HG03045 (cell line): ENCODE data around the gene TMEM45B.
"Not testable (repeated sequence)": the region's sequence is repeated elsewhere in the genome, so short reads cannot be mapped to it uniquely, and the experiment has no call there.

ENCODE experiments used
- ATAC-seq: cut with Tn5 transposase; IDR thresholded peaks from one replicate; pipeline ENCODE4 v1.9.1; 2021; ENCODE audit warnings: mild to moderate bottlenecking, moderate library complexity; ENCODE audit not compliant: unreplicated experiment

The TMEM45B gene

DNA sequence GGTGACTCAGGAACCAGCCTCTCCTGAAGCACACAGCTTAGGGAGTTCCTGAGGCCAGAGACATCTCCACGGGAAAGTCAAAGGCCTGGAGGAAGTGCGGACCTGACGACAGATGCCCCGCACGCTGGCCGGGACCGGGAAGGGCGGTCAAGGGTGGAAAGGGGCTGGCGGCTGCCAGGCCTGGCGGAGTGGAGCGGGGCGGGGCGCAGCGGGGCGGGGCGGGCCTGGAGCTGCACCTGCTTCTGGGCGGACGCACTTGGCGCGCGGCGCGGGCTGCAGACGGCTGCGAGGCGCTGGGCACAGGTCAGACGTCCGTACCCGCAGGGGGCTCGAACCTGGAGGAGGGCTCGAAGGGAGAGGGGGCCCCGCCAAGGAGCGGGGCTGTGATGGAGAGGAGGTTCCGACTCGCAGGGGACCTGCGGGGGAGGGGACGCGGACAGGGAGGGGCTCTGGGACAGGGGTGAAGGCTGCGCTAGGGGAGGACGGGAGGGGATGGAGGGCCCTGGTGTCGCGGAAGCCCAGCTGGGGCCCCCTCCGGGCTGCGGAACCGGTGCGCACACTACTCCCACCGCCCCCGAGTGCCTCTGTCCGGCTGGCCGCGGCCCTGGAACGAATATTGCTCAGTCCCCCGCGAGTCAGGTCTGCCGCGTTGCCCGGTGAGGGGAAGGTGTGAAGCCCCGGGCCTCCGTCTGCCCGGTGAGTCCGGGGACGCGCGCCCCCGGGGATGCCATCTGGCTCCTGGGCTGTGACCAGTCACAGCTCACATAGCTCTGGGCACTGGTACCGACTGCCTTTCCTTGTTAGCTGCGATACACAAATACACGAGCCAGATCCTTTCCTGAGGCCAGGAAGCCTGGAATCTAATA, at the start of gene TMEM45B:
TSS of gene TMEM45B (plus strand) at position 253 of the 866 bp plus-strand sequence. CDS start 36,635 bp downstream, outside the sequence.
- no peak for ATAC-seq

DNA sequence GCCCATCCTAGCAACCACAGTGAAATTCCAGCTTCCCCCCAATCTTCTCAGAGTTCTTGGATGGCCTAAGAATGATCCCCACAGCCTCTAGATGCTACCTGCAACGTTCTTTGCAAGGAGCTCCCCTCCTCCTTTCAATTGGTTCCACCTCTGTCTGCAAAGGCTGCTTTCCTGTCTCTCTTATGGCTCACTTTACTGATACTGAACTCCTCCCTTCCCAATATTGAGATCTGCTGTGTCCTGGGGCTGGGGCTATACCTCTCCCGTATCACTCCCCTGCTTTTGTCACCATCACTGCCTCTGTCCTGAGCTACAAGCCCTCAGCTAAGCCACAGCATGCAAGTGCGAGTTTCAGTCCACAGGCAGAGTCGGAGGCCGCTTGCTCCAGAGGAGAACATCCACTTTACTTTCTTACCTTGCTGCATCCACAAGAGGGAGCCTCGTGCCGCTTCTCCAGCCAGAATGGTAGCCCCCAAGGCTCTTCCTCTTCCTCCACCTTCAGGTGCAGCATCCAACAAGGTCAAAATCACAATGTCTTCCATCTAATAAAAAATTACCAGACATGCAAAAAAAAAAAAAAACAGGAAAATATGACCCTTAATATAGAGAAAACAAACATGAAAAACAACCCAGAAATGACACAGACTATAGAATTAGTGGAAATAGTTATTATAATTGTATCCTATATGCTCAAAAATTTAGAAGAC, 48.6 kb upstream of the TMEM45B start:
- no peak for ATAC-seq

DNA sequence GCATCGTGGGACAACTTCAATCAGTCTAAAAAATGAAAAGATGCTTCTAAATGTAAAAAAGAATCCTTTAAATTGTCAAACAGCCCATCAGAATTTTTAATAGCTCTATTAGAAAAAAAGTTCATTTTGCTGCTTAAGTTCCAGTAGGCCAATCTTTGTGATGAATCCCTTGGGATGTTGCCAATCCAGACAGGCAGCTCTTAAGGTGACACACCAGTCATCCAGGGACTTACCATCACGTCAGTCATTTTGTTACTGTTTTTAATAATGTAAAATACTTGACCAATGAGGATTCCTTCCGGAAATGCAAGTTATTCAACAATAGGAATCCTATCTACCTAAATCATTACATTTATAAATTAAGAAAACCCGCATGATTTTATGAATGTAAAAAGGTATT, 47.8 kb upstream of the TMEM45B start:
- no peak for ATAC-seq

DNA sequence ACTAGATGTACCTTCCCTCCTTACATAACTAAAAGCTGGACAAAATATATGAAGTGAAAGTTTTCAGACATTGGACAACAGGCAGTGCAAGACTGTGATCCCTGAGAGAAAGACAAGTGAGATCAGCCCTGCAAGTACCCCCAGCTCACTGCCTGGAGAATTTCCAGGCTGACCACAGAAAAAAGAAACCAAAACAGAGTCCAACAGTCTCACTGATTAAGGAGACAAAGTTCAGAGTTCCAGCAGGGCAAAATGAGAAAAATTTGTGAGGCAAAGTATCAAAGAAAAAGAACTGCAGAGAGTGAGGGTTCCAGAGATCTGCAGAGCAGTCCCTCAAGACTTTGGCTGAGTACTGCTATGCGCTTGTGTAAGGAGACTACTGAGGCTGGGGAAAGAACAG, 47.3 kb upstream of the TMEM45B start:
- no peak for ATAC-seq

DNA sequence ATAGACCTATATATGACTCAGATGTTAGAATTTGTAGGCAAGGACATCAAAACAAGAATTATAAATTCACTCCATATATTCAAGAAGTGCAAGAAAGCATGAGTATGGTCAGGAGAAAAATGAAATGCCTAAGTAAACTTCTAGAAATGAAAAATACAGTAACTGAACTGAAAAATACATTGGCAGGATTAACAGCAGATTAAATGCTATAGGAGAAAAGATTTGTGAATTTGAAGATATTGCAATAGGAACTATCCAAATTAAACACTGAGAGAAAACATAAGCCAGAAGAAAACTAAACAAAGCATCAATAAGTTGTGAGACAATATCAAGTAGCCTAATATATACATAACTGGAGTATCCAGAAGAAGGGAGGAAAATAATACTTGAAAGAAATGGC, 46.6 kb upstream of the TMEM45B start:
- ATAC-seq = no peak

DNA sequence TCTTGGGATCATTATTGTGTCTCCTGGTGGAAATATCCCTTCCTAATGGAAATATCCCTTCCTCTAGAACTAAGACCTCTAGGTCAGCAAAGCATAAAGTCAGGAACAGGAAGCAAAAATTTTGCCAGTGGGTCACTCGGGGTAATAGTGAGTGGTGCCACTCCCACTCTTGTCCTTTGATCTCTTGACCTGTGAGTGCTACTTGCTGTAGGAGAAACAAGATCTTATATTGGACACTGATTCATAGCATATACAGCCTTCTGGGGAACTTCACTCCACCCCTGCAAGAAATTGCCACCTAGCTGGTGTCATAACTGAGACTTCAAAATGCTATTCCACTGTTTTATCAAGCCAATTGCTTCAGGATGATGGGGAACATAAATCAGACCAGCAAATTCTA, 44.7 kb upstream of the TMEM45B start:
- no peak for ATAC-seq

DNA sequence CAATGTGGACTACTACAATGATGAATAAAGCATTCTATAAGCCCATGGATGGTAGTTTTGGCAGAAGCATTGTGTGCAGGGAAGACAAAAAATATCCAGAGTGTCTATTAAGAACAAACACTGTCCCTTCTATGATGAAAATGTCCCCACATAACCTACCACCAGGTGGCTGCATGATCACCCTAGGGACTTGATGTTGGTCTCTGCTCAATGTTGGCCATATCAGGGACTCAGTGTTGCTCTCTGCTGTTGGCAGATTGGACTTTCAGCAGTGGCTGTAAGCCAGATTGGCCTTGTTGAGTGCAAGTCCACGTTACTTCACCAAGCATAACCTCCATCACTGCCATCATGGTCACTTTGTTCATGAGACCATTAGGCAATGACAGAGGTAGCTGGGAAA, 44.2 kb upstream of the TMEM45B start:
- ATAC-seq = not testable (repeated sequence)

DNA sequence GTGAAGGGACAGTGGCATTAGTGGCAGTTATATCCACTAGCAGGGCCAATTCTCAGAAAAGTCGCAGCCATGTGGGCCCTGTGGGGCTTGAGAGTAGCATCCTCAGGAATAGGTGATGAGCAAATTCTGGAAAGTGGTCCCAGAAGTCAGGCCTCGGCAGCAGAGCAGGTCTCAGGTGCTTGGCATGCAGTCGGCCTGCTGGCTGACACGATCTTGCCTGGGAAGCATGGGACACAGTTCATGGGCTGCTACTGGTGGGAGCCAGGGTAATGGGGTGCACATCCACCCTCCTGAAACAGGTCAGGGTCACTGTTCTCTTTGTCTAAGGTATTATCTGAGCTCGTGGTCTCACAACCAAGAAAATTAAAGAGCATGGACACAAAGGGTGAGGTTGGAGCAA, 36.8 kb upstream of the TMEM45B start:
- ATAC-seq = no peak

DNA sequence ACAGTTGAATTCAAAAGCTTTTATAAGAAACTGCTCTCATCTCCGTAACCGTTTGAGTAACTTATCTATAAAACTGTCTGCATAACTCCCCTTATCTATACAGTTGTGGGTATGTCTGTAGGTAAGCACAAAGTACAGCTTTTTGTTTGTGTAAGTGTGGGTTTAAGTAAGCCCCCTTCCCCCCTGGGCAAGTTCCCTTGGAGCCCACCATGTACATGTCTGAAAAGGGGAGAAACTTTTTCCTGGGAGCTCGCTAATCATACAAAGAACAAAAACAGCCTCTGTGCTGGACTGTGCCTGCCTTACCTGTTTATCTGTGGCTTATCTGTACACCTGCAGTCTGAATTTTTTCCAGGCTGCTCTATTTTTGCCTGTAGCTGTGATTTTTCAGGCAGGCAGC, 36.3 kb upstream of the TMEM45B start:
- ATAC-seq = no peak

DNA sequence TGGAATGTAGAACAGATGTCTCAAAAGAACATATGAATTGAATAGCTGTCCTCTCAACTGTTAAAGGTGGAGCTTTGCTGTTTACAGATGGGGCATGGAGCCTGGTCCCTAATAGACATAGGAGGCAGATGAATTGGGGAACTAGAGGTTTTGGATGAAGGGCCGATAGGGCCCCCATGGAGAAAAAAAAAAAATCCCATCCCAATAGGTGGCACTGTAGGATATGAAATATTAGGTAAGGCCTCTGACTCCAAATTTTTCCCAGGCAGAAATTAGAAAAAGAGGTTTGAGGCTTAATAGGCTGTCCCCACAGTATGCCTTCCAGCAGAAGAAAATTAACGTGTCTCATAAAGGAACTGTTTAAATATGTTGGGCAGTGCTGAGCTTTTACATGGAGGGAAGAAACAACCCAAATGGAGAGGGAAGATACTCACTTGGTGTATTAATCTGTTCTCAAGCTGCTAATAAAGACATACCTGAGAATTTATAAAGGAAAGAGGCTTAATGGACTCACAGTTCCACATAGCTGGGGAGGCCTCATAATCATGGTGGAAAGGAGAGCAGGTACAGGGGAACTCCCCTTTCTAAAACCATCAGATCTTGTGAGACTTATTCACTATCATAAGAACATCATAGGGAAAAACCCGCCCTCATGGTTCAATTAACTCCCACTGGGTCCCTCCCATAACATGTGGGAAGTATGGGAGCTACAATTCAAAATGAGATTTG, 30.1 kb upstream of the TMEM45B start:
- ATAC-seq = no peak

DNA sequence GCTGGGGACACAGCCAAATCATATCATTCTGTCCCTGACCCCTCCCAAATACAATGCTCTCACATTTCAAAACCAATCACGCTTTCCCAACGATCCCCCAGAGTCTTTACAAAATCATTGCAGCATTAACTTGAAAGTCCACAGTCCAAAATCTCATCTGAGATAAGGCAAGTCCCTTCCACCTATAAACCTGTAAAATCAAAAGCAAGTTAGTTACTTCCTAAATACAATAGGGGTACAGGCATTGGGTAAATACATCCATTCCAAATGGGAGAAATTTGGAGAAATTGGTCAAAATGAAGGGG, 29.6 kb upstream of the TMEM45B start:
- not testable (repeated sequence) for ATAC-seq

DNA sequence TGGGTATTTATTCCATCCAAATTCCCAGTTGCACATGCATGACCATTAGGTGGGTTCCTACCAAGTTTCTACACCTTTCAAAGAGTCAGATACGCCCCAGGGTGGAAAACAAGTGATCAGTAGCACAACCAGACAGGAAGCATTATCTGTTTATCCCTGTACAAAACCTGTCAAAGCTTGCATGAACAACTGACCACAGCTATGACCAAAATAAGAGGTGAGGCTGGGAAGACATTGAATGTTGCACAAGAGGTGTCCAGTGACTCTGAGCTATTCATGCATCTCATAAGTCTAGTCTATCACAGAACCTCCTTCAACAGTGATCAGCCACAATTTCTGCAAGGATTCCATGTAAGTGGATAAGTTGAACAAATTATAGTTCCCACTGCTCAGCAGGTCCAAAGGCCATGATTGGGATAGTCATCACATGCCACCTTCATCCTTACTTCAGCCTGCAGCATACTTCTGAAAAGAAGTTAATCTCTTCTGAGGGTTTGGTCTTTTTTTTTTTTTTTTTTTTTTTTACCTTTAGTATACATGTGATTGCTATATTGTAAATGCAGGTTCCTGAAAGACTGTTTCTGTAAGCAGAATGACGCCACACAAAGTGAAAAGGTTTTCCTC, 28.0 kb upstream of the TMEM45B start:
- ATAC-seq = no peak

DNA sequence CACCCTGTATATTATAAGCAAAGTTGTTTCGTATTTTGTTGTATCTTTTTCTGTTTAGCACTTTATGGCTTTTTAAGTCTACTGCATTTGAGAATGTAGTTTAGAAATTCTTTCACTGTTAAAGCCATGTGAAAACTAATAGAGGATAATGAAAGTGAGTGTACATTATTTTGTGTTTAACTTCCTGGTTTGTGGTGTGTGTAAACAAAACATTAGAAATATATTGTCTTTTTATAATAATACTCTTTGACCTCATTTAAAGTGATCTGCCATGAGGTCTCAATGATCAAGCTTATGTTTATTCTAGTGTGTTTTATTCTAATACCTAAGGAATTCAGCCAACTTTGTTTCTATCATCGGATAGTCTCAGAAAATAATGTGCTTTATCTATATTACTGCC, 27.4 kb upstream of the TMEM45B start:
- ATAC-seq = no peak

DNA sequence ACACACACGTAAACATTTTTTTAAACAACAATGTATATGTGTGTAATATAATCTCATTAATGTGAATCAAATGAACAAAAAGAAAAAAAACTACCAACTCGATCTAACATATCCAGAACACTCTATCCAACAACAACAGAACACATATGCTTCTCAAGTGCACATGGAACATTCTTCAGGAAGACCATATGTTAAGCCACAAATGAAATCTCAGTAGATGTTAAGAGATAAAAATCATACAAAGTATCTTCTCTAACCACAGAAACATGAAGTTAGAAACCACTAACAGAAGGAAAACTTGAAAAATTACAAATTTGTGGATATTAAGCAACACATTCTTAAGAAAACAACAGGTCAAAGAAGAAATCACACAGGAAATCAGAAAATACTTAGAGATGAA, 25.5 kb upstream of the TMEM45B start:
- no peak for ATAC-seq

DNA sequence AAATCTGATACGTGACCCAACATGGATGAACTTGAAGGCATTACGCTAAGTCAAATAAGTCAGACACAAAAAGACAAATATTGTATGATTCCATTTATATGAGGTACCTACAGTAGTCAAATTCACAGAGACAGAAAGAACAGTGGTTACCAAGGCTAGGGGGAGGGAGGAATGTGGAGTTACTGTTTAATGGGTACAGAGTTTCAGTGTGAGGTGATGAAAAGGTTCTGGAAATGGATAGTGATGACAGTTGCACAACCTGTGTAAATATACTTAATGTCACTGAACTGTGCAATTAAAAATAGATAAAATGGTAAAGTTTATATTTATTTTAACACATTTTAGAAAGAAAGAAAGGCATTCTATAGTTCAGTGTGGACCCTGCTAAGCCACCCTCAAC, 24.1 kb upstream of the TMEM45B start:
- no peak for ATAC-seq

DNA sequence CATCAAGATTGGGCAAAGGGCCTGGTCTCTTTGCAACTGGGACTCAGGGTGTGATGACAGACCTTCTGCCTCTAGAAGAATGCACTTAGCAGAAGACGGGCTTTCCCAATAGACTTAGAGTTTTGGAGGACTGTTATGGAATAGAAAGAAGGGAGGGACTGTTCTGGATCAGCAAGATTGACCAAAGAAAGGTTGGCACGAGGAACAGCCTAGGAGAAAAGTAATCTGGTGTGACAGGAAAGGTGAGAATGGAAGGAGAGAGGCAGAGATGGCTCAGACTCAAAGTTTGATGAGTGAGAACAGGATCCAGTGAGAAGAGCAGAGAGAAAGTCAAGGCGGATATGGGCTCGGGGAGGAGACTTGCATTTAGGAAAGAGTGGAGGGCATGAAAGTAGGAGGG, 23.0 kb upstream of the TMEM45B start:
- ATAC-seq = no peak

DNA sequence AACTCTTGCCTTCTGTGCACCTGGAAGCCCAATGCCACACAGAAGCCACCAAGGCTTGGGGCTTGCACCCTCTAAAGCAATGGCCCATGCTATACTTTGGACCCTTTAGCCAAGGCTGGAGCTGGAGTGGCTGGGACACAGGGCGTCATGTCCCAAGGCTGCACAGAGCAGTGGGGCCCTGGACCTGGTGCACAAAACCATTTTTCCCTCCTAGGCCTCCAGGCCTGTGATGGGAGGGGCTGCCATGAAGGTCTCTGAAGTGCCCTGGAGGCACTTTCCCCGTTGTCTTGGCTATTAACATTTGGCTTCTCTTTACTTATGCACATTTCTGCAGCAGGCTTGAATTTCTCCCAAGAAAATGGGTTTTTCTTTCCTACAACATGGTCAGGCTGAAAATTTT, 20.6 kb upstream of the TMEM45B start:
- no peak for ATAC-seq

DNA sequence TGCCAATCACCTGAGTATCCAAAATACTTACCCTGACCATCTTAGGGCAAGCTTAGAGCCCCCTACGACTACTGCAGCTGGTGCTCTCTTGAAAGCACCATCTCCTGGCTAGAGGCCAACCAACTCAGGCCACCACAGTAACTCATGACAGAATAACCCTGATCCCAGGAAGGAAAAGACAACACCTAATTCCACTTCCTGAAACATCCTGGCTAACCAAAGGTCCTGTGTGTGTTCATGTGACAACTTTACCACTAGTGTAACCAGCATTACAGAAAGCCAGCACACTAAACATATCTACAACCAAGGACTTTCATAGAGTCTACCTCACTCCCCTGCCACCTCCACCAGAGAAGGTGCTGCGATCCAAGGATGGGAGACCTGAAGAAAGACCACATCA, 17.4 kb upstream of the TMEM45B start:
- ATAC-seq = no peak

DNA sequence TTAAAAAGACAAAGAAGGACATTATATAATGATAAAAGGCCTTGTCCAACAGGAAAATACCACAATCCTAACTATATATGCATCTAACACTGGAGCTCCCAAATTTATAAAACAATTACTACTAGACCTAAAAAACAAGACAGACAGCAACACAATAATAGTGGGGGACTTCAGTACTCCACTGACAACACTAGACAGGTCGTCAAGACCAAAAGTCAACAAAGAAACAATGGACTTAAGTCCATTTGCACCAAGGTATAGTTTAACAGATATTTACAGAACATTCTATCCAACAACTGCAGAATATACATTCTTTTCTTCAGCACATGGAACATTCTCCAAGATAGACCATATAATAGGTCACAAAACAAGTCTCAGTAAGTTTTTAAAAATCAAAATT, 15.5 kb upstream of the TMEM45B start:
- ATAC-seq = not testable (repeated sequence)

DNA sequence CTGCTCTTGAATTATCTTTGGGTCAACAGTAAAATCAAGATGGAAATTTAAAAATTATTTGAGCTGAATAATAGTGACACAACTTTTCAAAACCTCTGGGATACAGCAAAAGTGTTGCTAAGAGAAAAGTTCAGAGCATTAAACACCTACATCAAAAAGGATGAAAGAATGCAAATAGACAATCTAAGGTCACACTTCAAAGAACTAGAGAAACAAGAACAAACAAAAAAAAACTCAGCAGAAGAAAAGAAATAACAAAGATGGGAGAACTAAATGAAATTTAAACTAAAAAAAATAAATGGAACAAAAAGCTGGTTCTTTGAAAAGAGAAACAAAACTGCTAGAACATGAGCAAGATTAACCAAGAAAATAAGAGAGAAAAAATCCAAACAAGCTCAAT, 15.0 kb upstream of the TMEM45B start:
- no peak for ATAC-seq

DNA sequence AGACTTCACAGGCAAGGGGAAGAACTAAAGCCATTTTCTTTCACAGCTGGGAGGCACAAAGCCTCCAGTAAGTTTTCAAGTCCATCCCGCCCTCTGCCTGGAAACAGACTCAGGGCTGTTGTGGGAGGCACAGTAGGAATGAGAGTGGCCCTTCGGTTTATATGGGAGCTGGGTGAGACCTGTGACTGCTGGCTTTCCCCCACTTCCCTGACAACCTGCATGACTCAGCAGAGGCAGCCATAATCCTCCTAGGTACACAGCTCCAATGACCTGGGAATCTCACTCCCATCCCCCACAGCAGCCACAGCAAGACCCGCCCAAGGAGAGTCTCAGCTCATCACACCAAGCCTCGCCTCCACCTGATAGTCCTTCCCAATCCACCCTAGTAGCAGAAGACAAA, 12.1 kb upstream of the TMEM45B start:
- no peak for ATAC-seq
